Measurements from ENCODE around the gene ANLN.
"Not testable (repeated sequence)": the region's sequence is repeated elsewhere in the genome, so short reads cannot be mapped to it uniquely, and the experiment has no call there.

The ANLN gene

DNA sequence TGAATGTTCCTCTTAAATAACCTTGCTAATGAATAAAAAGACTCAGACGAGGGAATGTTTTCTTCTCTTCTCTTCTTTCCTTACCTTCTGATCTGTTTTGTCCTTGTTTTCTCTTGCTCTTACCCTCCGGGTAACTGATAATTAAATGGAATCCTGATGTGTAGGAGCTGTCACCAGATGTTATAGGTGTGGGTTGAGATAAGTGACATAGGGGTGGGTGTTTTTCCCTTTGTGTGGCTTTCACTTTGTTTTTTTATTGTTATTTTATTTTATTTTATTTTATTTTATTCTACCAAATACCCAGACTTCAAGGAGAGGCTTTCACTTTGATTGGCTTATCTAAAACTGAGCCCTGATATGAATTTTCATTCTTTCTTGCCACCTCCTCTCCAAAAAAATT lies 25.5 kb downstream of the ANLN start:
- DNase-seq (ENCODE audit: low spot score), result no peak

DNA sequence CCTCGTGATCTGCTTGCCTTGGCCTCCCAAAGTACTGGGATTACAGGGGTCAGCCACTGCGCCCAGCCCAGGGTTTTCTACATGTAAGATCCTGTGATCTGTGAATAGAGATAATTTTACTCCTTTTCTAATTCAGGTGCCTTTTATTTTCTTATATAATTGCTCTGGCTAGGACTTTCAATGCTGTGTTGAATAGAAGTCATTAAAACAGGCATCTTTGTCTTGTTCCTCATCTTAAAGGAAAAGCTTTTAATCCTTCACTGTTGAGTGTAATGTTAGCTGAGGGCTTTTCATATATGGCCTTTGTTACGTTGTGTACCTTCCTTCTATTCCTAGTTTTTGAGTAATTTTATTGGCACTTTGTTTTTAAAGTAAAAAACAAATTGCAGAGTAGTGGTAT lies 26.6 kb downstream of the ANLN start:
- DNase-seq (ENCODE audit: low spot score), result no peak

GRCh38 chr7:36420307-36420706 lies 30.6 kb downstream of the ANLN start:
- no peak for DNase-seq (ENCODE audit: low spot score)

DNA sequence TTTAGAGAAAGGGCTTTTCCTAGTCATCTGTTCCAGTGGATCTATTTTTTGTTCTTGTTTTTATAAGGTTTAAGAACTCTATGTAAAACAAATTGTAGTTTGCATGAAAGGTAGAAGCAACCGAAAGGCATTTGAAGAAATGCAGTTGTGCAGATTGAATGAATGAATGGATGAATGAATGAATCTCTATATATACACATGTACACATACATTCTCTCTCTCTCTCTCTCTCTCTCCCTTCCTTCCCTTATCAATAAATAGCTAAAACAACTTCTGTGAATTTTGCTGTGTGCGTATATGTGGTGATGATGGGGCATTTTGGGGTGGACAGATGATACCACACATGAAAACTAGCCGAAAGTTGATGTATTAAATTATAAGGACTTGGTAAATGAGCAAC lies 32.4 kb downstream of the ANLN start:
- no peak for DNase-seq (ENCODE audit: low spot score)

- DNase-seq (ENCODE audit: low spot score), result no peak
Observed at GRCh38 chr7:36423633-36424032, 34.0 kb downstream of the ANLN start.

GRCh38 chr7:36430186-36430585 lies 40.5 kb downstream of the ANLN start:
- no peak for DNase-seq (ENCODE audit: low spot score)

DNA sequence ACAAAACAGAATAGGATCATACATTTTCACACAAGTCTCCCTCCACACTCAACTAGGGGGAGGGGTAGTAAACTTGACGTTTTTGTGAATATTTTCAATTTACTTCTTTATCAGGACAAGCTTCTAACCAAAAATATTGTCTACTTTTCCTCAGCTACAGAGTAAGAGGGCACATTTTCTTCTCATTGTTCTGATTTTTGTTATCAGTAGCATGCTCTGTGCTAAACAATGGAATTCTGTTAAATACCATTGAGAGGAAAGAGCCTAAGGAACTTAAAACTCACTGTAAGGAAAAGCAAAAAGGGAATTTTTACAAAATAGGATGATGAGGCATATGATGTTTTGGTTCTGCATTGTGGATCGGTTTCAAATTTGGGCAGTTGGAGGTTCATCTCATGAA lies 41.2 kb downstream of the ANLN start:
- no peak for DNase-seq (ENCODE audit: low spot score)

- DNase-seq (ENCODE audit: low spot score), result no peak
Observed at GRCh38 chr7:36438211-36438610, 48.5 kb downstream of the ANLN start.

- DNase-seq (ENCODE audit: low spot score), result no peak
Observed at GRCh38 chr7:36439624-36440023, 50.0 kb downstream of the ANLN start.

- DNase-seq (ENCODE audit: low spot score), result peak; percentile 53
Observed at GRCh38 chr7:36440880-36441279, 51.2 kb downstream of the ANLN start.

- peak; percentile 17 for DNase-seq (ENCODE audit: low spot score)
Observed at GRCh38 chr7:36441344-36442022, 51.8 kb downstream of the ANLN start.

DNA sequence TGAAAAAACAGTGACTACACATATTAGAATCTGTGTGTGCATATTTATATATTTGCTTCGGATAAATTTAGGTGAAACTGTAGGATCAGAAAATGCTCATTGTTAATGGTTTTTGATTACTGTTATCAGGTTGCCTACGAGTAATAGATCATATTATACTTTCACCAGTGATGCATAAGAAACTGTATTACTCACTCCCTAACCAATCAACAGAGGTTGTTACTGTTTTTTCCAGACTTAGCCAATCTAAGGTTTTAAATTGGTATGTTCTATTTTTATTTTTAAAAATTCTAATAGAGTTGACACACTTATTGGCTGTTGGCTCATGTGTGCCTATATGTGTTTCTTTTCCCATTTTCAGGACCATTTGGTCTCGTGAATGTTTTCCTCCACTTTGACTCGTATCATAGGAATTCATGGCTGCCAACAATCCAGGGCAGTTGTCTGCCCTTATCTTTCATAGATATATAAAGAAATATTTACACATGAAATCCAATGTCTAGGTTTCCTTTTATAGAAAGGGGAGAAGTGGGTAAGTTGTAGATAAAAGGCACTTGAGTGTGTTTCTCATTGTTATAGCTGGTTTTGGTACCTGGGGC lies 59.2 kb downstream of the ANLN start:
- peak; percentile 58 for DNase-seq (ENCODE audit: low spot score)

DNA sequence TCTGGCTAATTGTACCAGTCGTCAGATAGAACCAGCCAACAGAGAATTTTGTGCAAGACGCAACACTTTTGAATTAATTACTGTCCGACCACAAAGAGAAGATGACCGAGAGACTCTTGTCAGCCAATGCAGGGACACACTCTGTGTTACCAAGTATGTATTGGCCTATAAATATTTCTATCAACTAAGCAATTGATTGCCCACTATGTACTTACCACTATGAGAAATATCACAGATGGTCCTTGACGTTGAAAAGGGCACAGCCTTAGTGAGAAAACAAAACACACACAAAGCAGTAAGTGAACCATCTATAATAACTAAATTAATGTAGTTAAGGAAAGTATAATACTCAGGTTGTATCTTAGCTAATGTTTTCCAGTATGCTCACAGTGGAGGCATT lies 60.0 kb downstream of the ANLN start:
- DNase-seq (ENCODE audit: low spot score), result no peak

- no peak for DNase-seq (ENCODE audit: low spot score)
Observed at GRCh38 chr7:36453769-36454168, 64.1 kb downstream of the ANLN start.

DNA sequence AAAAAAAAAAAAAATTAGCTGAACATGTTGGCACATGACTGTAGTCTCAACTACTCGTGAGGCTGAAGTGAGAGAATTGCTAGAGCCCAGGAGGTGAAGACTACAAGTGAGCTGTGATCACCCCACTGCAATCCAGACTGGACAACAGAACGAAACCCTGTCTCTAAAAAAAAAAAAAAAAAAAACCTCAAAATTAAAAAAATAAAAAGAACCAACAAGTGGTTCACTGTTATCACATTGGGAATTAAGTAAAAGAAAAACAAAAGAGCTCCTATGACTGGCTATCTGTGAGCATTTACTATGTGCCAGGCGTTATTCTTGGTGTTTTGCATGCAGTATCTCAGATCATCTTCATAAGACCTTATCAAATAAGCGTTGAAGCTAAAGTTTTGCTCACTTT lies 66.0 kb downstream of the ANLN start:
- no peak for DNase-seq (ENCODE audit: low spot score)

GRCh38 chr7:36456138-36456537 lies 66.5 kb downstream of the ANLN start:
- DNase-seq (ENCODE audit: low spot score), result no peak

DNA sequence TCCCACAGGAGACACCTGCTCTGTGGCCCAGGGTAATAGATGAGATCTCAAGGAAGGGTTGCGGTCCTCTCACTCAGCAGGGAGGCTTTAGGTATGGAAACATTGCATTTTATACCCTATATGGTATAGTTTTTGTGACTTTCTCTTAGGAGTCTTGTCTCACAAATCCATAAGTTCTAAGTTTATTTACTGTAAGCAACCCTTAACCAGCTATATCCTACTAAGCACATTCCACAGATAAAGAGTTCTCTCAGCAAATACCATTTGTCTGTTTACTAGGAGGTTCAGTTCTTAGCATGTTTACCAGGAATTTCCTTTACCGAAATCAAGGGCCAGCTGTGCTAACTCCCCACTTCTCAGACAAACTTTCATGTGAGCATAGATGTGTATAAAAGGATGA lies 66.9 kb downstream of the ANLN start:
- DNase-seq (ENCODE audit: low spot score), result no peak

DNA sequence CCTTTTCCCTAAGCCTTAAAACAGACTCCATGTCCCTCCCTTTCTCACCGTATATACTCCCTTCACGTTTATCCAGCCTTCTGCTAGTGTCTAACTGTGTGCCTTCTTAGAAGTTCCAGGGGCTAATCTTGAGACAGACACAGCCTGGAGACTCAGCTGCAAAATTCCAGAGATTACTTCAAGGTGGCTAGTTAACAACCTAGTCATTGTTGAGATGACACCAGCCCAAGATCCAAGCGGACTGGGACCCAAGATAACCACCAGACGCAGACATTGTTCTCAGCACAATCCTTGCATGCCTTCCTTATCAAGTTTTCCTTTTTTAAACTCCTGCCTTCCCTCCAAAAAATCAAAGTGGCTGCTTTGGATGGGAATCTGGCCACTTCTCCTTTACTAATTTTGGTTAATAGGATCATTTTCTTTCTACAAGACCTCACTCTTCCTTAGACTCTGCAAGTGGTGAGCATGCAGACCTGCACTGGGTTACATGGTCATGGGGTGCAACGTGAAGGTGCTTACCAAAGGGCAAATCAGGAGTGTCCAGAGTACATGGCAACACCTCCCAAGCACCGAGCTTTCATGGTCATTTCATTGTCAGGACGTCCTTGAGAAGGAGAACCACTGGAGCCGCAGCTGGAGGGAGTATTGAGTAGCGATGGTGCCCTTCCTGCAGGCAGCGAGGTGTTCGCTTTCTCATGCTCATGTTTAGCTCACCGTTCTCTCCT lies 69.7 kb downstream of the ANLN start:
- no peak for DNase-seq (ENCODE audit: low spot score)

GRCh38 chr7:36460811-36461429 lies 71.3 kb downstream of the ANLN start:
- no peak for DNase-seq (ENCODE audit: low spot score)

DNA sequence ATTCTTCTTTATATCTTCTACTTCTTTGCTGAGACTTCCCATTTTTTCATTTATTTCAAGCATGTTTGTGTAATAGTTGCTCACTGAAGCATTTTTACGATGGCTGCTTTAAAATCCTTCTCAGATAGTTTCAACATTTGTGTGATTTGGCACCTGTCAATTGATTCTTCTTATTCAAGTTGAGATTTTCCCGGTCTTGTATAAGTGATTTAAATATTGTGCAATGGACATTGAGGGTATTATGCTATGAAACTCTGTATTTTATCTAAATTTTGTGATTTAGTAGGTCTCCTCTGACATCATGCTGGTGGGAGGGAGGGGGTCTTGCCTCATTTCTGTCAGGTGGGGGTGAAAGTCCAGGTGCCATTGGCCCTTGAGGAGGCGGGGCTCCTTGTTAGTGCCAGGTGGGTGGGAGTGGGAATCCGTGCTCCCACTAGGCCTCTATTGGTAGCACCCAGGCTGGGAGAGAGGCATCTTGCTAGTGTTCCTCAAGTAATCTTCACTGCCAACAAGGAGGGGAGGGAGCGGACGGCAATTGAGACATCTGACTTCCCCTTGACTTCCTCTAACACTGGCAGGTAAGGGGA lies 73.0 kb downstream of the ANLN start:
- DNase-seq (ENCODE audit: low spot score), result no peak

DNA sequence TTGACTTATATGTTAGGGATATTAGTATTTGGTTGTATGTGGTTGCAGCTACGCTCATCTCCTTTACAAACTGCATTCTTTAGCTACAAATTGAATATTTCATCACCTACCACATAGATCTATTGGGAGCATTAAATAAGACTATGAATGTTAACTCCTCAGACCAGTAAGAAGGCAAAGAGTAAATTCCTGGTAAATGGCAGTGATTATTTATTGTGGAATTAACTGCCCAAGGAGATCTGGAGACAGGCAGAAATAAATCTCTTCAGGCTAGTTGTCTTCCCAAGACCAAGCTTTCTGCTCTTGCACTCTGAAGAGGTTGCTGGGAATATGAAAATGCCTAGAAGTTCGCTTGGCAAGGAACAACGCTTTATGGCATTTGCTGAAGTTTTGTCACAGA lies 74.6 kb downstream of the ANLN start:
- DNase-seq (ENCODE audit: low spot score), result no peak

- DNase-seq (ENCODE audit: low spot score), result not testable (repeated sequence)
Observed at GRCh38 chr7:36466001-36466400, 76.3 kb downstream of the ANLN start.
